ENCODE data around the gene FOSL1.

FOSL1 gene

DNA sequence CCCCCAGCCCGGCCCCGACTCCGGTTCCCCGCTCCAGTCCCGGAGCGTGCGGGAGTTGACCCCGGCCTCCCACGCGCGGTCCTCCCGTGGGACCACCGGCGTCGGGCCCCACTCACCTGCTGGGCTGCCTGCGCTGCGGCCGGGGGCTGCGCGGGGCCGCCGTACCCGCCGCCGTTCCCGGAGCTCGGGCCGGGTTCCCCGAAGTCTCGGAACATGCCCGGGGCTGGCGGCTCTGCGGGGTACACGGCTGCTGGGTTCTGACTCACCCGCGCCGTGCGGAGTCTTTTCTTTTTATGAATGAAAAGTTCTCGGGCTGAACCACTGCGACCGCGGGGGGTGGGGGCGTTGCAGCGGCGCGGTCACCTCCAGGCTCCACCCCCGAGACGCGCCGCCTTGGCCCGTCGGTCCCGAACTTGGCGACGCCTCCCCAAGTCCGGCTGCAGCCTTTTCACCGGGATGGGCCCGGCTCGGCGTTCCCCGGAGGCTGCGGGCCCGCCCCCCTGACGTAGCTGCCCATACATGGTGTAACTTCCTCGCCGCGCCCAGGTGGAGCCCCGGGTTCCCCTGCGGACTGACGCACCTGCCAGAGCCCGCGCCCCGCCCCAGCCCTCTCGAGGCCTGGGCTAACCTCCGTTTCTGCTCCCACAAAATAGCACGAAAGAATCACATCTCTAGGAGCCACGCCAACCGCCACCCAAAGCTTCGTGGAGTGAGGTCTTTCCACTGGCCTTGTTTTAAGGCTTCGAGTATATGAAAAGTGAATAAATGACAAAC, at the start of gene FOSL1:
FOSL1 (minus strand) TSS at position 264 of the 774 bp plus-strand sequence; CDS start at position 215, 49 bp downstream.
- Mint-ChIP-seq H3K27me3 (peaks cover 6% of the 10 kb centered on the region), H3K9me3 (no peaks in the 10 kb centered on the region), H3K36me3 (no peaks in the 10 kb centered on the region), H3K27ac (peak within 1 kb of the TSS; percentile 60), H3K4me1 (peaks cover 4% of the 10 kb centered on the region), H3K4me3 (peak within 1 kb of the TSS; percentile 70)
- peak; percentile 81 to 90 for DNase-seq (ENCODE audit: low spot score in 2 of 2)
- ATAC-seq (ENCODE audit: low read depth), result peak; percentile 97

DNA sequence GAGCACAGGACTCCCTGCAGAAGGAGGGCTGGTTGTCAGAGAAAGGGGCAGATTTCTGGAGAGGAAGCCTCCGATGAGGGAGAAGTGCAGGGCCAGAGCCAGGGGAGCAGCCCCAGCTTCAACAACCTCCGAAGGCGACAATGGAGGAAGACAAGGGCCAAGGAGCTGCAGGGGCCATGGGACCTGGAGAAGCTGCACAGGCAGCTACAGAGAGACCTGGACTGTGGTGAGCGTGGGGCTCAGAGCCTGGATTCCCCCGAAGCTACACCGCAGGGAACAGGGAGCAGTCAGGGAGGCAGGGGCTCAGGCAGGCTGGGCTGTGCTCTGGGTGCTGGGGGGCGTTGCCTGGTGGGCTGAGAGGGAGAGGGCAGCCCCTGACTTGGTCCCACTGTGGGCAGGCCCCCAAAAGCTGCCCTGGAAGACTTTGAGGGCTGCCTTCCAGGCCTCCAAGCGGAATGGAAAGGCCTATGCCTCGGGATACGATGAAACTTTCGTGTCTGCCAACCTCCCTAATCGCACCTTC, 47.5 kb upstream of the FOSL1 start:
- Mint-ChIP-seq H3K4me3 (no peak overlapping the region), H3K4me1 (no peaks in the 10 kb centered on the region), H3K27me3 (no peaks in the 10 kb centered on the region), H3K27ac (no peak overlapping the region), H3K9me3 (no peaks in the 10 kb centered on the region), H3K36me3 (no peaks in the 10 kb centered on the region)
- DNase-seq (ENCODE audit: low spot score in 2 of 2) (no peak), ATAC-seq (ENCODE audit: low read depth) (no peak)

DNA sequence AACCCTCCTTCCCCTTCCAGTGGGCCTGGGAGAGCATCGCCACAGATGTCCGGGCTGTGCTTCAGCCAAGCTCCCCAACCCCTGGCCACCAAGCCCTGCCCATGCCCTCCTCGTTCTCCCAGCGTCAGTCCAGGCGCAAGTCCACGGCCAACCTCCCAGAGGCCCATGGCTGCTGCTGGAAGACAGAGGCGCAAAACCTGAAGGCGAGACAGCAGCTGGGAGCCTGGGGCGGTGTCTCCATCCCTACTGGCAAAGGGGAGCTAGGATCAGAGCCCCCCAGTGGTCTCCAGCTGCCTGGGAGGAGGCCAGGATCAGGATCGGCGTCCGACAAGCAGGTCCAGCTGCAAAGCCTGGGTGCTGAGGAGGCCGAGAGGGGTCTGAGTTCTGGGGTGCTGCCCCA, 46.9 kb upstream of the FOSL1 start:
- Mint-ChIP-seq H3K27ac (no peak overlapping the region), H3K4me3 (no peak overlapping the region)
- no peak for ATAC-seq (ENCODE audit: low read depth)

DNA sequence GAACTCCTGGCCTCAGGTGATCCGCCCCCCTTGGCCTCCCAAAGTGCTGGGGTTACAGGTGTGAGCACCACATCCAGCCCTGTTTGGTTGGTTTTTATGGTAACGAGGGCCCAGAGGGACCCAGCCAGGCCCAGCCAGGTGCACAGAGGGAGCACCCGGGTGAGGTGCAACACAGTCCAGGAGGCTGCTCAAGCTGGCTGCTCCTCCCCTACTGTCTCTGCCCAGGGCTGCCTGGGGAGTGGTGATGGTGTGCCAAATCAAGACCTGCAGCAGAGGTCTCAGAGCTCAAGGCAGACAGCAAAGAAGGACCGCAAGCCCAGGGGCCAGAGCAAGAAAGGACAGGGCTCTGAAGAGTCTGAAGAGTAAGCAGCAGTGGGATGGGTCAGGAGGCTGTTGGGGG, 46.5 kb upstream of the FOSL1 start:
- H3K4me3 Mint-ChIP-seq, result no peak overlapping the region
- ATAC-seq (ENCODE audit: low read depth), result no peak

More for the DNA sequence above, 46.9 kb upstream of the FOSL1 start:
- Mint-ChIP-seq H3K27me3 (no peaks in the 10 kb centered on the region), H3K4me1 (no peaks in the 10 kb centered on the region), H3K9me3 (no peaks in the 10 kb centered on the region), H3K36me3 (no peaks in the 10 kb centered on the region)
- DNase-seq (ENCODE audit: low spot score in 2 of 2), result no peak

DNA sequence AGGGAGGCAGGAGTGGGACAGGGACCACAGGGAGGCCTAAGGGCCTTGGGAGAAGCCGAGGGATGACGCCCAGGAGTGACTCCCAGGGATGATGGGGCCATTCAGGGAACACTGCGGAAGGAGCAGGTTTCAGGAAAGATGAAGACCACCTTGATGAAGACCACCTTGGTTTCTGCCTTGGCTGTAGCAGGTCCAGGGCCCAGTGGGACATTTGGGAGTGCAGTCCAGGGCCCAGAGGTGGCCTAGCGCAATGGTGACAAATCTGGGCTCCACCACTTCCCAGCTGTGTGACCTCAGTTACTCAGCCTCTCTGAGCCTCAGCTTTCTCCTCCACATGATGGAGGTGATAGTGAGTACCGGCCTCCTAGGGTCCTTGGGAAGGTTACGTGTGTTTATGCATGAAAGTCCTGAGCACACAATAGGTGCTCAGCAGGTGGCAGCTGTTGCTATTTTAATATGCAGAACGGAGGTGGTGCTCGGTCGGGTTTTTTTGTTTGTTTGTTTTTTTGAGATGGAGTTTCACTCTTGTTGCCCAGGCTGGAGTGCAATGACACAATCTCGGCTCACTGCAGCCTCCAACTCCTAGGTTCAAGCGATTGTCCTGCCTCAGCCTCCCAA, 45.9 kb upstream of the FOSL1 start:
- DNase-seq (ENCODE audit: low spot score in 2 of 2), result no peak
- Mint-ChIP-seq H3K9me3 (no peaks in the 10 kb centered on the region), H3K27me3 (no peaks in the 10 kb centered on the region), H3K4me3 (no peak overlapping the region), H3K36me3 (no peaks in the 10 kb centered on the region), H3K4me1 (peaks cover 7% of the 10 kb centered on the region), H3K27ac (no peak overlapping the region)
- ATAC-seq (ENCODE audit: low read depth), result no peak

More for the DNA sequence above, 46.5 kb upstream of the FOSL1 start:
- no peak overlapping the region for H3K27ac Mint-ChIP-seq
- no peaks in the 10 kb centered on the region for H3K9me3 Mint-ChIP-seq
- peaks cover under 1% of the 10 kb centered on the region for H3K4me1 Mint-ChIP-seq
- DNase-seq (ENCODE audit: low spot score in 2 of 2), result no peak
- H3K36me3 Mint-ChIP-seq, result no peaks in the 10 kb centered on the region
- H3K27me3 Mint-ChIP-seq, result no peaks in the 10 kb centered on the region

DNA sequence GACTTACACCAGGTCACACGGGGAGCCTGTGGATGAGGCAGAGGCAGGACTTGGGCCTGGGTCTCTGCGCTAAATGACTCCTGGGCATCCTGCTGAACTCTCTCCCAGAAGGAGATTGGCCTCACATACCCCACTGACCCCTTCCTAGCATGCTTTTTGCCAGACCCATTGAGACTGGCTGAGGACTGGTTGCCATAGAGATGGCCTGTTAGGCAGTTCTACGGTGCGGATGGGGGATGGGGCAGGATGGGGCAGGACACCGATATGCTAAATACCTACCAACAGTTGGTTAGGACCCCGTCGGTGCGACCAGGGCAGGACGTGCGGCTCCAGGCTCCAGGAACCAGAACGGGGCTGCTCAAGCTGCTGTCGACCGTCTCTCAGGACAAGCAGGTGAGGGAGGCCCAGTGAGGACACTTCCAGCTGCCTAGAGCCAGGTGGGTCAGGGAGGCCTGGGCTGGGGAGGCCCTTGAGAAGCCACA, 45.3 kb upstream of the FOSL1 start, which contains the start of gene TSGA10IP:
TSGA10IP (plus strand) TSS at position 51 of the 482 bp plus-strand sequence; CDS start at position 247, 196 bp downstream.
- Mint-ChIP-seq H3K4me1 (peaks cover 8% of the 10 kb centered on the region), H3K9me3 (no peaks in the 10 kb centered on the region)

DNA sequence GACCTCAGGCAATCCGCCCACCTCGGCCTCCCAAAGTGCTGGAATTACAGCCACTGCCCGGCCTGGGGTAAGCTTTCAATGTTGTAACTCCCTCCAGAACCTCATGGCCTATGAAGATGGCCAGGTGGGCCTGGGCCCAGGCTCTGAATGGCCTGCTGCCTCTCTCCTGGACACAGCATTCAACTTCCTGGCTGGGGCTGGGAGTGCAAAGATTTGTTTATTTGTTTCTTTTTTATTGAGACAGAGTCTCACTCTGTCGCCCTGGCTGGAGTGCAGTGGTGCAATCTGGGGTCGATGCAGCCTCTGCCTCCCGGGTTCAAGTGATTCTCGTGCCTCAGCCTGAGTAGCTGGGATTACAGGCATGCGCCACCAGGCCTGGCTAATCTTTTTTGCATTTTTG, 44.6 kb upstream of the FOSL1 start:
- Mint-ChIP-seq H3K27me3 (no peaks in the 10 kb centered on the region), H3K4me1 (peaks cover 8% of the 10 kb centered on the region), H3K9me3 (no peaks in the 10 kb centered on the region), H3K27ac (no peak overlapping the region), H3K36me3 (no peaks in the 10 kb centered on the region), H3K4me3 (no peak overlapping the region)
- DNase-seq (ENCODE audit: low spot score in 2 of 2) (no peak), ATAC-seq (ENCODE audit: low read depth) (no peak)

More for the DNA sequence above, 45.3 kb upstream of the FOSL1 start, which contains the start of gene TSGA10IP:
- ATAC-seq (ENCODE audit: low read depth) (no peak), DNase-seq (ENCODE audit: low spot score in 2 of 2) (no peak)
- Mint-ChIP-seq H3K27me3 (no peaks in the 10 kb centered on the region), H3K36me3 (no peaks in the 10 kb centered on the region), H3K4me3 (no peak within 1 kb of the TSS), H3K27ac (no peak within 1 kb of the TSS)

DNA sequence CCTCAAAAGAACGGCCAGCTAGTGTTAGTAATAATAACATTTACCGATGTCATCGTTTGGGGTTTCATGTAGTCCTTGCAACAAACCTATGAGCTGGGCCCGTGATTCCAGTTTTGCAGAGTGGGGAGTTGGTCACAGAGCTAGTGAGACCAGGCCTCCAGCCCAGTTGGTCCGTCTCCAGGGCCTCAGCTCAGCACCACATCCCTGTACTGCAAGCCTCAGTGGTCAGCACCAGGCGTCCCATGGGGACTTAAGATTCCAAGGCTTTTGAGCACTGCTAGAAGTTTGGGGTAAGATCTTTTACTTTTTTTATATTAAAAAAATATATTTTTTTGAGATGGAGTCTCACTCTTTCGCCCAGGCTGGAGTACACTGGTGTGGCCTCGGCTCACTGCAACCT, 44.0 kb upstream of the FOSL1 start:
- no peaks in the 10 kb centered on the region for H3K27me3 Mint-ChIP-seq
- no peaks in the 10 kb centered on the region for H3K9me3 Mint-ChIP-seq
- ATAC-seq (ENCODE audit: low read depth), result no peak
- no peak overlapping the region for H3K4me3 Mint-ChIP-seq
- no peak overlapping the region for H3K27ac Mint-ChIP-seq
- no peaks in the 10 kb centered on the region for H3K36me3 Mint-ChIP-seq
- H3K4me1 Mint-ChIP-seq, result peaks cover 8% of the 10 kb centered on the region
- no peak for DNase-seq (ENCODE audit: low spot score in 2 of 2)

DNA sequence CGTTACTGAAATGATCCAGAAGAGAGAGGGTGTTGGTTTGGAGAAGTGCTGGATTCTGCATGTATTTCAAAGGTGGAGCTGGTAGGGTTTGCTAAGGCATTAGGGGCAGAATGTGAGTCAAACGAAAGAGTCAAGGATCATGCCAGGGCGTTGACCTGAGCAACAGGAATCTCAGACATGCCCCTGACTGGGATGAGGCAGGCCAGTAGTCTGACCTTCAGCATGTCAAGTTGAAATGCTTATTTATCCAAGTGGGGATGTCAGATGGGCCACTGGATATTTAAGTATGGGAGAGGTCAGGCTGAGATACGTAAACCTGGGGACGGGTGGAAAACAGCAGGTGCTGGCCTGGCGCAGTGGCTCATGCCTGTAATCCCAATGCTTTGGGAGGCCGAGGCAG, 42.3 kb upstream of the FOSL1 start:
- no peak for ATAC-seq (ENCODE audit: low read depth)

DNA sequence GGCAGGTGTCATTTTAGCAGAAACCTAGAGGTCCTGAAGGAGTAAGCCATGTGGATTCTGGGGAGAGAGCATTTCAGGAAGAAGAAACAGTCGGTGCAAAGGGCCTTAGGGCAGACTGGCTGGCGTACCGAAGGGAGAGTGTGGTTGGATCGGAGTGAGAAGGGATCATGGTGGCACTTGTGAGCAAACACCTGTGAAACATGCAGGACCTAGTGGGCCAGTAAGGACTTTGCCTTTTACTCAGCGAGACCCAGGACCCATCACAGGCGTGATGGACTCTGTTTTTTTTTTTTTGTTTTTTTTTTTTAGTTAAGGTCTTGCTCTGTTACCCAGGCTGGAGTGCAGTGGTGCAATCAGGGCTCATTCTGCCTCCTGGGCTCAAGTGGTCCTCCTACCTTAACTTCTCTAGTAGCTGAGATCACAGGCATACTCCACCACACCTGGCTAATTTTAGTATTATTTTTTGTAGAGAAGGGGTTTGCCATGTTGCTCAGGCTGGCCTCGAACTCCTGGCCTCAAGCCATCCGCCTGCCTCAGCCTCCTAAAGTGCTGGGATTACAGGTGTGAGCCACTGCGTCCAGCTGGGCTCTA, 41.6 kb upstream of the FOSL1 start:
- peaks cover 8% of the 10 kb centered on the region for H3K4me1 Mint-ChIP-seq
- H3K27ac Mint-ChIP-seq, result peak overlapping the region; percentile 0

More for the DNA sequence above, 42.3 kb upstream of the FOSL1 start:
- peaks cover 8% of the 10 kb centered on the region for H3K4me1 Mint-ChIP-seq
- no peaks in the 10 kb centered on the region for H3K36me3 Mint-ChIP-seq
- DNase-seq (ENCODE audit: low spot score in 2 of 2), result no peak
- no peak overlapping the region for H3K4me3 Mint-ChIP-seq
- peaks cover 2% of the 10 kb centered on the region for H3K27me3 Mint-ChIP-seq
- H3K27ac Mint-ChIP-seq, result no peak overlapping the region
- no peaks in the 10 kb centered on the region for H3K9me3 Mint-ChIP-seq

DNA sequence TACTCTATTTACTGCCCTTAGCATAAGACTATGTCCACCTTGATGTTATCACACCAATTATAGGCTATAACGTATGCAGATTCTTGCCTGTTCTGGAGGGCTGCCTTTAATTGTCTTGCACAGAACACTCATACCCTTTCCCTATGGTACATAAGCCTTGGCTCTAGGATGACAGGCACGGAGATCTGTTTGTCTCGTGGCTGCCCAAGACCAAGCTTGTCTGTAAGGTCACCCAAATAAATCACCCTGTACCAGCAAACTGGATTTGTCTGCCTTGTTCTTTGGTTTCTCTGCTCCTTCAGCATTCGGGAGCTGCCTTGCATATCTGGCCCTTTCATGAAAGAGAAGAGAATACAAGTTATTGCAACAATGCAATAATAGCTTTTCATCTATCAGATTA, 37.6 kb upstream of the FOSL1 start:
- Mint-ChIP-seq H3K27me3 (peaks cover 2% of the 10 kb centered on the region), H3K4me1 (peaks cover 8% of the 10 kb centered on the region), H3K27ac (no peak overlapping the region), H3K9me3 (no peaks in the 10 kb centered on the region), H3K4me3 (no peak overlapping the region), H3K36me3 (no peaks in the 10 kb centered on the region)
- DNase-seq (ENCODE audit: low spot score in 2 of 2) (no peak), ATAC-seq (ENCODE audit: low read depth) (no peak)

More for the DNA sequence above, 41.6 kb upstream of the FOSL1 start:
- Mint-ChIP-seq H3K27me3 (peaks cover 2% of the 10 kb centered on the region), H3K9me3 (no peaks in the 10 kb centered on the region), H3K4me3 (no peak overlapping the region), H3K36me3 (no peaks in the 10 kb centered on the region)
- DNase-seq (ENCODE audit: low spot score in 2 of 2), result no peak
- peak; percentile 4 for ATAC-seq (ENCODE audit: low read depth)

DNA sequence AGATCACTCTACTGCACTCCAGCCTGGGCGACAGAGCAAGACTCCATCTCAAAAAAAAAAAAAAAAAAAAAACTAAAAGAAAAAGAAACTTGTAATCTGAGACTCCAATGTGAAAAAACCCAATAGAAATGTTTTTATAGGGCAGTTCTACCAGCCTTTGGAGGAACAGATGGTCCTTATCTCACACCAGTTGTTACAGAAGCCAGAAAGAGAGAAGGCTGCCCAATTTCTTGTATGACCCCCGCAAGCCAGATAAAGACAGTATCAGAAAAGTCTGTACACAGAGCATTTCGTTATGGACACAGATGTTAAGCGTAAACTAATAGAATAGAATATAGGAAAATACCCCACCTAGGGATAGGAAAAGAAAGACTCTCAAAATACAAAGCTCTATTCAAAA, 33.8 kb upstream of the FOSL1 start:
- Mint-ChIP-seq H3K27me3 (peaks cover 2% of the 10 kb centered on the region), H3K4me1 (no peaks in the 10 kb centered on the region), H3K27ac (no peak overlapping the region), H3K4me3 (no peak overlapping the region), H3K9me3 (no peaks in the 10 kb centered on the region), H3K36me3 (no peaks in the 10 kb centered on the region)
- DNase-seq (ENCODE audit: low spot score in 2 of 2) (no peak), ATAC-seq (ENCODE audit: low read depth) (no peak)

DNA sequence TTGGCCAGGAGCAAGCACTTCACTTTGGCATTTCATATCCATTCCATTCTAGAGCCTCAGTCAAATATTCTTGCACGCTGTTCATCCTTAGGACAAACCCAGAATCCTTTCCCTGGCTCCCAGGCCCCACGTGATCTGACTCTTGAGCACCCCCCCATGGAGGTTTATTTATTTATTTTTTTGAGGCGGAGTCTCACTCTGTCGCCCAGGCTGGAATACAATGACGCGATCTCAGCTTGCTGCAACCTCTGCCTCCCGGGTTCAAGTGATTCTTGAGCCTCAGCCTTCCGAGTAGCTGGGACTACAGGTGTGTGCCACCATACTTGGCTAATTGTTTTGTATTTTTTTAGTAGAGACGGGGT, 32.4 kb upstream of the FOSL1 start:
- Mint-ChIP-seq H3K4me3 (no peak overlapping the region), H3K27ac (no peak overlapping the region), H3K9me3 (no peaks in the 10 kb centered on the region), H3K36me3 (no peaks in the 10 kb centered on the region), H3K27me3 (no peaks in the 10 kb centered on the region), H3K4me1 (peaks cover 12% of the 10 kb centered on the region)
- DNase-seq (ENCODE audit: low spot score in 2 of 2) (no peak), ATAC-seq (ENCODE audit: low read depth) (no peak)
